Tibial artery (tissue), 4 donors: ENCODE results near the gene SUCO.

Experiments
- DNase-seq, 2 donors: peaks; one replicate each; pipeline ENCODE4 v3.0.0-alpha.2; 2019
- H3K27ac ChIP-seq, 2 donors: fragments of 200-600 bp; sonication (generic) in 1 of 2; 1 replicate in 1 of 2; 2 replicates in 1 of 2; pipeline ENCODE4 v1.5.1; 2018 to 2019; ENCODE audit warnings: mild to moderate bottlenecking in 1 of 2
- H3K27me3 ChIP-seq, 2 donors: fragments of 200-600 bp; sonication (generic) in 1 of 2; one replicate each; pipeline versions ENCODE4 v1.5.1 to v1.6.0; 2016 to 2019
- H3K36me3 ChIP-seq, 3 donors: fragments of 200-600 bp; sonication (generic) in 2 of 3; one replicate each; pipeline ENCODE4 v1.5.1; 2016 to 2019; ENCODE audit warnings: mild to moderate bottlenecking in 2 of 3
- H3K4me1 ChIP-seq, 4 donors: fragments of 200-600 bp; sonication (generic) in 2 of 4; 1 replicate in 3 of 4; 2 replicates in 1 of 4; pipeline ENCODE4 v1.5.1; 2016 to 2019
- H3K4me3 ChIP-seq, 2 donors: fragments of 200-600 bp; sonication (generic) in 1 of 2; 1 replicate in 1 of 2; 2 replicates in 1 of 2; pipeline ENCODE4 v1.5.1; 2018 to 2019; ENCODE audit warnings: mild to moderate bottlenecking in 2 of 2
- H3K9me3 ChIP-seq, 3 donors: fragments of 200-600 bp; sonication (generic) in 1 of 3; one replicate each; pipeline ENCODE4 v1.5.1; 2016 to 2019
- CTCF ChIP-seq, 2 experiments: fragments of 200-600 bp in 1 of 2; fragments of 450-650 bp in 1 of 2; IDR thresholded peaks; one replicate each; pipeline ENCODE4 v1.5.1; 2017 to 2019; ENCODE audit warnings: antibody characterized with exemption in 2 of 2, mild to moderate bottlenecking in 1 of 2, moderate library complexity in 1 of 2
- intact Hi-C: fragments of 100-400 bp; cut with DNase I; formaldehyde crosslinking; loops from one replicate; pipeline ENCODE4 v1.15.0; 2023; ENCODE audit warnings: low total_unique reads

Gene SUCO

GRCh38 chr1:172551279-172551678, 18.3 kb downstream of the SUCO start:
- no peak overlapping the region for H3K4me3 ChIP-seq
- H3K9me3 ChIP-seq, result no peaks in the 10 kb centered on the region
- TF ChIP-seq CTCF (IDR thresholded peaks at IDR 0.05), result no peak
- H3K36me3 ChIP-seq, result no peaks in the 10 kb centered on the region
- H3K27ac ChIP-seq, result no peak overlapping the region
- intact Hi-C loops, result no loop called here
- H3K4me1 ChIP-seq, result peaks cover 0 to 24% (median 4%) of the 10 kb centered on the region in 4 donors
- no peak for DNase-seq
- H3K27me3 ChIP-seq, result no peaks in the 10 kb centered on the region

- intact Hi-C loops, result no loop called here
Observed at GRCh38 chr1:172554915-172555314, 22.0 kb downstream of the SUCO start.

GRCh38 chr1:172556461-172556860, 23.5 kb downstream of the SUCO start:
- TF ChIP-seq CTCF (IDR thresholded peaks at IDR 0.05), result no peak
- H3K9me3 ChIP-seq, result no peaks in the 10 kb centered on the region
- no peak overlapping the region for H3K4me3 ChIP-seq
- H3K27me3 ChIP-seq, result no peaks in the 10 kb centered on the region
- H3K36me3 ChIP-seq, result peaks cover 9 to 19% (median 16%) of the 10 kb centered on the region in 3 donors
- DNase-seq, result no peak
- H3K4me1 ChIP-seq, result no peaks in the 10 kb centered on the region
- H3K27ac ChIP-seq, result no peak overlapping the region
- intact Hi-C loops, result no loop called here

More at GRCh38 chr1:172554915-172555314, 22.0 kb downstream of the SUCO start:
- H3K4me3 ChIP-seq, result no peak overlapping the region
- peaks cover 9 to 11% (median 11%) of the 10 kb centered on the region in 3 donors for H3K36me3 ChIP-seq
- no peak for TF ChIP-seq CTCF (IDR thresholded peaks at IDR 0.05)
- no peaks in the 10 kb centered on the region for H3K9me3 ChIP-seq
- H3K27ac ChIP-seq, result no peak overlapping the region
- peaks cover 0 to 4% (median 0%) of the 10 kb centered on the region in 4 donors for H3K4me1 ChIP-seq
- no peaks in the 10 kb centered on the region for H3K27me3 ChIP-seq
- no peak for DNase-seq

- H3K27ac ChIP-seq, result no peak overlapping the region
- no peaks in the 10 kb centered on the region for H3K27me3 ChIP-seq
- H3K4me3 ChIP-seq, result no peak overlapping the region
- intact Hi-C loops, result no loop called here
- TF ChIP-seq CTCF (IDR thresholded peaks at IDR 0.05), result no peak
- H3K36me3 ChIP-seq, result peaks cover 9 to 25% (median 21%) of the 10 kb centered on the region in 3 donors
- H3K9me3 ChIP-seq, result no peaks in the 10 kb centered on the region
- DNase-seq, result no peak
- H3K4me1 ChIP-seq, result no peaks in the 10 kb centered on the region
Observed at GRCh38 chr1:172557270-172557669, 24.3 kb downstream of the SUCO start.

GRCh38 chr1:172559572-172560210, 26.7 kb downstream of the SUCO start:
- intact Hi-C loops, result no loop called here
- no peak overlapping the region for H3K4me3 ChIP-seq
- no peak overlapping the region for H3K27ac ChIP-seq
- no peaks in the 10 kb centered on the region for H3K27me3 ChIP-seq
- peaks cover 9 to 42% (median 31%) of the 10 kb centered on the region in 3 donors for H3K36me3 ChIP-seq
- H3K4me1 ChIP-seq, result no peaks in the 10 kb centered on the region
- DNase-seq, result no peak
- no peak for TF ChIP-seq CTCF (IDR thresholded peaks at IDR 0.05)
- no peaks in the 10 kb centered on the region for H3K9me3 ChIP-seq
